ENCODE measurements around the gene PAFAH2. TPM values are rescaled to one million over a fixed set of nuclear protein-coding genes. Genes with fewer than 3 reads are reported as not detected.

PAFAH2 gene
- 9.8 and 10.5 TPM in 2 replicates for total RNA-seq (2014; rRNA removed; shearing (Covaris generic))
- polyA plus RNA-seq (2014; cell fraction: nucleus; rRNA removed) = 4.0 and 8.1 TPM in 2 replicates

DNA sequence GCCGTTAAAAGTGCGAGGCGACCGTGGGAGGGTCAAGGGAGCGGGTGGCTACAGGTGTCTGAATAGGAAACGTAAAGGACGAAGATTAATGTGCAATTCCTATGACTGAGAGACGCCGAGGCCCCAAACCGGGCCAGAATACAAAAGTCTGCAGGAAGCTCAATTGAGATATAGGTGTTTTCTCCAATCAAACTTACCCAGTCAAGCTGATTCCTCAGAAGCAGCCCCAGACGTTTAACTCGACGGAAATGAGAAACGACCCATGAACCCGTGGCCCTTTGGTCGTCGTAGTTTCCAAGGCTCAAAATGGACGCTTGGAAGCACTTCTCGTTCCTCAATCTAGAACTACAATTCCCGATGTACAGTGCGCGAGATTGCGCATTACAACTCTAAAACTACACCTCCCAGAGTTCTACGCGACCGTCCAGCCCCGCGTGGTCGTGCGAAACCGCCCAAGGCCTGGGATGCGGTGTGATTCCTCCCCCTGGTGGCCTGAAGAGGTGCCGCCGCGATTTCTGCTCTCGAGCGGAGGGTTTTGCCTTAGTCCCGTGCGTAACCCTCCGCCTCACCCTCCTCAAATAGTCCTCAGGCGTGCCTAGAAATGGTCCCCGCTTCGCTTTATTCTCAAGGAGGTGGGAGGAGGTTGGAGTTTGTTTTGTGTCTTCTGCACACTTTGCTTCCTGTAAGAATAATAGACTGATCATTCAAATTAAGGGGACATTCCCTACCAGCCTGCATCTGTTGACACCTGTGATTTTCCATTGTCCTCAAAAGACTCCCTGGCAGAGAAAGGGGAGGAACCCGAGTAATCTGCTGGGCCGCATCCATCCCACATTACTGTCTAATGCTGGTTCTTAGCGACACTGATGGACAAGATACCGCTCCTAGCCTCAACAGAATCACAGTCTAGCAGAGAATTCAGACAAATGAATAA lies at the start of gene PAFAH2:
Gene PAFAH2 (minus strand): TSS at position 236 of the 934 bp plus-strand sequence. CDS start 7,247 bp downstream, outside the sequence.
- peak; percentile 97 for DNase-seq (ENCODE audit: extremely low read depth, low read depth)

GRCh38 chr1:26047278-26047874 lies 49.5 kb upstream of the PAFAH2 start:
- DNase-seq (ENCODE audit: extremely low read depth, low read depth) = no peak

DNA sequence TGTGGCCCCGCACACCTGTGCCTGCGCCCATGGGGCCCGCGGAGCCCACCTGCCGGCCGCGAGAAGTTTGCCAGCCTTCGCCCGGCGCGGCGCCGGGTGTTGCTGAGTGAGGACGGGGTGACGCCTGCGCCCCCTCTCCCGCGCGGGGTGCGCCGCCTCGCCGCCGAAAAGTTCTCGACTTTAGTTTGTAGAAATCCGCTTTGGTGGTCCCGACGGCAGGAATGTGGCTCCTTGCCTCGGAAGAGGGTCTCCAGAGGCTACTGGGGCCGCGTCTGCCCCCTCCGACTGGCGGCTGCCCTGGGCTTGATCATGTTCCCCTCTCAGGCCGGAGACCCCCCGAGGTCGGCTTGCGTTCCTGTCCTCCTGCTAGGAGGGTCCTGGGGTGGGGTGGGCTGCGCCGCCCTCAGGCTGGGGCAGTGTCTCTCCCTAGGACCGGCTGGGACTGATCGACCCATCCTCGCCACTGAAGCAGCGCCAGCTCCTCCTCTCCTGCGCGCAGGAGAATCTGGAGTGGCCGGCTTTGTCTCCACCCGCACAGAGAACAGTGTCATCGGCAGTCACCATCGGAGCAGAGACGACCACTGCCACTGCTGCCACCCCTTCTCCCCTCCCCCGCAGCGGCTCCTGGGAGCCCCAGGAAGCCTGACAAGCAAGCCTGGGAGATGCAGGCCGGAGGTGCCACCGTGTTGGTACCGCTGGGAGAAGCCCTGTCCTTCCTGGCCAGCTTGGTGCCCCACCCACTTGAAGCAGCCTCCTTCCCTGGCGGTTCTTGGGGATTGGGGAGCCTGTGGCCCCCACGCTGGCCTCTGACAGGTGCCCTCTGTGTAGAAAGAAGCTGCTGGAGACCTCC lies 48.6 kb upstream of the PAFAH2 start:
- DNase-seq (ENCODE audit: extremely low read depth, low read depth) = no peak

GRCh38 chr1:26045722-26046245 lies 47.9 kb upstream of the PAFAH2 start, which contains the start of gene SLC30A2:
SLC30A2 (minus strand) TSS chr1:26046118; CDS start chr1:26045896, 222 bp downstream.
- DNase-seq (ENCODE audit: extremely low read depth, low read depth) = no peak

DNA sequence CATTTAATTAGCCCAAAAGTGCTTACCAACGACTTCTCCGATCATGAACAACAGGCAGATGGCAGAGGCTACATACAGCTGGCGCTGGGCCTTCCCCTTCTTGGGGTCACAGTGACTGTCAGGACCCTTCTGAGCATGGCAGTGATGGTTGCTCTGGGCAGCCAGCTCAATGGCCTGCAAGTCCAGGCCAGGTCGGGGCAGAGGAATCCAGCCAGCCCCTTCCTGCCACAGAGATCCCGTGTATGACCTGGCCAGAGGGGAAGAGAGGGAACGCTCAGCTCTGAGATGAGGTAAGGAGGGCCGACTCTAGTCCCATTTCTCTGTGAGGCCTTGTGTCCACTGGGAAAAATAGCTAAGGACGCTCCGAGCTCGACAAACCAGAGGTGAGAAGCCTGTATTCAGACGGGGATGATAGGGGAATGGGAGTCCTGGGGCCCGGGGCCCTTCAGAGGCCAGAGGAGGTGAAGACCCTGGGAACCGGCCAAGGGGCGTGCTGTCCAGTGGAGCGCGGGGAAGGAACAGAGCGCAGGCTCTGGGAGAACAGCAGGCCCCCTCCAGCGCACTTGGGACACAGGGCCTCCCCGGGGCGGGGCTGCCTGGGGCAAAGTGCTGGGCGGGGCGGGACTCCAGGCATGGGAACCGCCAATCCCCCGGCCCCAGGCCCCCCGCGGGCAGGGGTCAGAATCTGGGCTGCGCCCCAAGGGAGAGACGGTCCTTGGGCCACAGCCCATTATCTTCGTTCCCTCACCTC lies 47.3 kb upstream of the PAFAH2 start:
- DNase-seq (ENCODE audit: extremely low read depth, low read depth) = no peak

- no peak for DNase-seq (ENCODE audit: extremely low read depth, low read depth)
Measured at GRCh38 chr1:26044414-26044813, 46.6 kb upstream of the PAFAH2 start.

- DNase-seq (ENCODE audit: extremely low read depth, low read depth) = no peak
Measured at GRCh38 chr1:26043765-26044164, 45.9 kb upstream of the PAFAH2 start.

- no peak for DNase-seq (ENCODE audit: extremely low read depth, low read depth)
Measured at GRCh38 chr1:26041978-26042377, 44.1 kb upstream of the PAFAH2 start.

GRCh38 chr1:26041401-26041800 lies 43.5 kb upstream of the PAFAH2 start:
- no peak for DNase-seq (ENCODE audit: extremely low read depth, low read depth)

GRCh38 chr1:26038904-26039303 lies 41.0 kb upstream of the PAFAH2 start:
- DNase-seq (ENCODE audit: extremely low read depth, low read depth) = no peak

GRCh38 chr1:26038477-26038876 lies 40.6 kb upstream of the PAFAH2 start:
- DNase-seq (ENCODE audit: extremely low read depth, low read depth) = no peak

GRCh38 chr1:26037904-26038303 lies 40.0 kb upstream of the PAFAH2 start:
- no peak for DNase-seq (ENCODE audit: extremely low read depth, low read depth)

DNA sequence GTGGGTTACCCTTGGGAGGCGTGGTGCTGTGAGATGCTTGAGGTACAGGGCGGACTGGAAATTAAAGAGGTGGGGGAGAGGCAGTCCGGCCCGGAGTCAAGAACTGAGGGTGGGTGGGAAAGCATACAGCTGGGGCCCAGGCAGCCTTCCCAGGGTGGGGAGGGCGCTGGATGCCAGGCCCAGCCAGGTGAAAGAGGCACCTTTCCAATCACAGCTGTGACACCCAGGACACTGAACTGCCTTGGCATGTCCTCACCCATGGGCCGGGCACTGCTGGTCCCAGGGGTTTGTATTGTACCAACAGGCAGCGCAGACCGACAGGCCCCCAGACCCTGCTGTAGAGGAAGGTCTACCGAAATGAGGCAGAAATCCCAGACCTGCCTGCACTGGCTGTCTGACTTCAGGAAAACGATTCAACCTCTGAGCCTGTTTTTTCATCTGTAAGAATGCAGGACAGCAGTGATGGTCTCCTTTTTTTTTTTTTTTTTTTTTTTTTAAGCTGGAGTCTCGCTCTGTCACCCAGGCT lies 39.0 kb upstream of the PAFAH2 start:
- no peak for DNase-seq (ENCODE audit: extremely low read depth, low read depth)

GRCh38 chr1:26035959-26036755 lies 38.3 kb upstream of the PAFAH2 start:
- DNase-seq (ENCODE audit: extremely low read depth, low read depth) = peak; percentile 55

GRCh38 chr1:26035203-26035958 lies 37.5 kb upstream of the PAFAH2 start:
- DNase-seq (ENCODE audit: extremely low read depth, low read depth) = peak; percentile 81

GRCh38 chr1:26034504-26035202 lies 36.8 kb upstream of the PAFAH2 start:
- no peak for DNase-seq (ENCODE audit: extremely low read depth, low read depth)

DNA sequence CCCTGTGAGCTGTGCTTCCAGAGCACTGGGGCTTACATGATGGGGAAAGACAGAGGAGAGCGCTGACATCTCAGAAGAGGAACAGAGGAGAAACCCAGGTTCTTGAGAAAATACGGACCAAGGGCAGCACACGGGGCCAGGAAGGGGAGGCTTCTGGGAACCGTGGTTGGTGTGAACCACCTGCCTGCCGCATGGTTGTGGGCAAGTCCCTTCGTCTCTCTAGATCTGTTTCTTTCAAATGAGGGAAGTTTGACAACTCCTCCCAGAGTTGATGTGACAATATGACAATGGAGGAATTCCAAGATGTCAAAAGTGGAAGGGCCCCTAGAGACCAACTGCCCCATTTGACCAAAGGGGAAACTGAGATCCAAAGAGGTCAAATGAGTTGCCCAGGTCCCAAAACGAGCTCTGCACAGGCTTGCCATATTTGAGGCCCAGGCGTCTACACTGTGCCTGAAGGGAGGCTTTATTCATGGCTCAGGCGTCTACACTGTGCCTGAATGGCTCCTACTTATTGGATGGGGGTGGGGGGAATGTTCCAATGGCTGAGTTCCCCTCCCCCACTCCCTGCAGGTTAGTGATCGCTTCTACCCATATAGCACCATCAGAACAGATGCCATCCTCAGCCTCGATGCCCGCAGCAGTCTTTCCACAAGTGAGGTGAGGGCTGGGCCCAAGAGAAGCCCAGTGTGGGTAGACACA lies 34.9 kb upstream of the PAFAH2 start:
- no peak for DNase-seq (ENCODE audit: extremely low read depth, low read depth)
